Heart right ventricle (tissue), 16 donors: Measurements from ENCODE around the gene DCLK1. TPM values are rescaled to one million over a fixed set of nuclear protein-coding genes. Genes with fewer than 3 reads are reported as not detected.

Experiments used
- ATAC-seq, 8 donors: fragments of 200-7000 bp; cut with Tn5 transposase; one replicate each; pipeline ENCODE4 v1.9.1; 2020; ENCODE audit warnings: mild to moderate bottlenecking in 8 of 8, moderate library complexity in 8 of 8, moderate number of reproducible peaks in 1 of 8
- DNase-seq, 2 donors: peaks; one replicate each; pipeline ENCODE4 v3.0.0-alpha.2; 2020
- H3K27ac ChIP-seq, 10 donors: fragments of 200-600 bp; sonication (generic) in 2 of 10; one replicate each; pipeline versions ENCODE4 v1.5.0 to v1.8.0; 2020 to 2022; ENCODE audit warnings: mild to moderate bottlenecking in 3 of 10
- H3K27me3 ChIP-seq, 7 donors: fragments of 200-600 bp; one replicate each; pipeline ENCODE4 v1.8.0; 2021 to 2022; ENCODE audit warnings: mild to moderate bottlenecking in 2 of 7
- H3K36me3 ChIP-seq, 9 donors: fragments of 200-600 bp; sonication (generic) in 1 of 9; one replicate each; pipeline versions ENCODE4 v1.5.0 to v1.8.0; 2020 to 2022; ENCODE audit warnings: mild to moderate bottlenecking in 2 of 9
- H3K4me1 ChIP-seq, 9 donors: fragments of 200-600 bp; sonication (generic) in 1 of 9; one replicate each; pipeline versions ENCODE4 v1.5.0 to v1.8.0; 2020 to 2022; ENCODE audit warnings: mild to moderate bottlenecking in 4 of 9
- H3K4me3 ChIP-seq, 10 donors: fragments of 200-600 bp; sonication (generic) in 2 of 10; one replicate each; pipeline versions ENCODE4 v1.5.0 to v1.8.0; 2020 to 2022; ENCODE audit warnings: mild to moderate bottlenecking in 7 of 10, moderate library complexity in 2 of 10
- H3K9me3 ChIP-seq, 11 donors: fragments of 200-600 bp in 10 of 11; sonication (generic) in 2 of 11; one replicate each; pipeline versions ENCODE4 v1.5.0 to v1.8.0; 2013 to 2022; ENCODE audit warnings: mild to moderate bottlenecking in 2 of 11, control low read depth in 1 of 11, moderate library complexity in 1 of 11
- WGBS, 2 donors: extraction: QIAGEN DNeasy Blood & Tissue Kit; methylation state at CpG; one replicate each; pipeline ENCODE4 v1.1.7; 2013; ENCODE audit warnings: inconsistent platforms in 1 of 2; 5-methylcytosine and 5-hydroxymethylcytosine counted together
- intact Hi-C, 10 donors: fragments of 100-400 bp; cut with DNase I; formaldehyde crosslinking; loops; one replicate each; pipeline versions ENCODE4 v1.11.1 to v1.14.2; 2022
- polyA plus RNA-seq, 2 donors: library from polyadenylated mRNA; stranded (reverse); fragments of 200-250 nt; gene quantifications; one replicate each; pipeline ENCODE4 v1.2.3, GENCODE V29; 2013
- total RNA-seq, 10 donors: library from RNA; stranded (reverse); fragmentation: NEBNext Ultra II Directional in 3 of 10; extraction: Animal tissue kit (Norgen Biotek cat#: 25700) in 3 of 10; gene quantifications; one replicate each; pipeline versions ENCODE4 v1.2.1 to v1.2.4, GENCODE V29; 2021 to 2023
- TF ChIP-seq, protein P1 (sequence below), 9 donors: fragments of 200-600 bp; sonication (generic) in 2 of 9; IDR thresholded peaks; one replicate each; pipeline versions ENCODE4 v1.5.0 to v1.8.0; 2021 to 2022; ENCODE audit warnings: antibody characterized with exemption in 9 of 9, mild to moderate bottlenecking in 5 of 9, moderate library complexity in 1 of 9
- donor health status: Arrhythmogenic right ventricular cardiomyopathy.
- donor health status: ischemic (EF 13 %, LVEDD 7.1; RV severe dilation, severe dysfunction).
- donor health status: healthy with polysubstance abuse.
- donor health status: DM: no; HTN: yes; CAD: no.
- donor health status: DM: no; HTN: no; CAD: no.
- donor health status: ischemic (EF 25% LVEDD 6.9; RV normal size, moderate dysfunction).
- donor health status: ischemic (EF 25% LVEDD 5.7; RV mildly dilated, moderate dysfunction).
- donor health status: healthy.
- donor health status: DM: yes; HTN: yes; CAD: no.
- donor health status: Ischemic cardiomyopathy.
- donor health status: ischemic (EF 35%, LVEDD 5.7; RV mildly dilated, moderate dysfunction).
- donor health status: nonischemic (EF 11% LVEDD 7.7; RV severe dilation, severe dysfunction).
- donor health status: DM: yes; HTN: yes; CAD: no.
- donor health status: PGD.
- donor health status: ischemic (EF 29% LVEDD 5.4; RV normal size, mild dysfunction).
- donor health status: nonischemic (EF 23%, LVEDD 6.1; RV moderate dilation, normal function).

Gene DCLK1
- total and polyA plus RNA-seq, 12 donors, result 3.4 to 16.9 (median 9.1) TPM

DNA sequence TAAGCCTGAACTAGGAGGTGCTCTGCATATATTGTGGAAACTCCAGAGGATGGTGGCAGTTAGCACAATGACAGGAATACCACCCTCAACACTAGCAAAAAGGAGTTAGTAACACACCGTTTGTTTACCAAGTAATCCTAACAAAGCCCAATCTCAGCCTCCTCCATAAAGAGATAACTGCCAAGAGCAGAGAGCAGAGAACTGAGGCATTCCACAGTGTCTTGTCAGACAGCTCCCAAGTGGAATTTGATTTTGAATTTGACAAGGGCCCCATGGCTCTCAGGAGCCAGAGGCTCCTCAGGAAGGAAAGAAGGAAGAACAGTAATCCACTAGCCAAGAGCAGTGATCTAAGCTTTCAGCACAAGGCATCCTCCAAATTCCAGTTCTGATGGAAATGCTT, 298.6 kb downstream of the DCLK1 start:
- TF ChIP-seq, protein P1, sequence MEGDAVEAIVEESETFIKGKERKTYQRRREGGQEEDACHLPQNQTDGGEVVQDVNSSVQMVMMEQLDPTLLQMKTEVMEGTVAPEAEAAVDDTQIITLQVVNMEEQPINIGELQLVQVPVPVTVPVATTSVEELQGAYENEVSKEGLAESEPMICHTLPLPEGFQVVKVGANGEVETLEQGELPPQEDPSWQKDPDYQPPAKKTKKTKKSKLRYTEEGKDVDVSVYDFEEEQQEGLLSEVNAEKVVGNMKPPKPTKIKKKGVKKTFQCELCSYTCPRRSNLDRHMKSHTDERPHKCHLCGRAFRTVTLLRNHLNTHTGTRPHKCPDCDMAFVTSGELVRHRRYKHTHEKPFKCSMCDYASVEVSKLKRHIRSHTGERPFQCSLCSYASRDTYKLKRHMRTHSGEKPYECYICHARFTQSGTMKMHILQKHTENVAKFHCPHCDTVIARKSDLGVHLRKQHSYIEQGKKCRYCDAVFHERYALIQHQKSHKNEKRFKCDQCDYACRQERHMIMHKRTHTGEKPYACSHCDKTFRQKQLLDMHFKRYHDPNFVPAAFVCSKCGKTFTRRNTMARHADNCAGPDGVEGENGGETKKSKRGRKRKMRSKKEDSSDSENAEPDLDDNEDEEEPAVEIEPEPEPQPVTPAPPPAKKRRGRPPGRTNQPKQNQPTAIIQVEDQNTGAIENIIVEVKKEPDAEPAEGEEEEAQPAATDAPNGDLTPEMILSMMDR (IDR thresholded peaks at IDR 0.05), result no peak
- 86 to 93% methylated on average over 1 of the region's 1 CpG for WGBS, 2 donors
- no peak overlapping the region for H3K4me3 ChIP-seq
- intact Hi-C loops, result loop anchor here in 1 of 10 donors (10.0 kb wide), 1 partner anchor 122 kb away; no protein-coding TSS in a partner anchor
- no peaks in the 10 kb centered on the region for H3K9me3 ChIP-seq
- H3K36me3 ChIP-seq, result peaks cover 0 to 2% (median 0%) of the 10 kb centered on the region in 9 donors
- no peaks in the 10 kb centered on the region for H3K27me3 ChIP-seq
- DNase-seq (no peak), ATAC-seq (no peak)
- H3K4me1 ChIP-seq, result no peaks in the 10 kb centered on the region
- no peak overlapping the region for H3K27ac ChIP-seq

DNA sequence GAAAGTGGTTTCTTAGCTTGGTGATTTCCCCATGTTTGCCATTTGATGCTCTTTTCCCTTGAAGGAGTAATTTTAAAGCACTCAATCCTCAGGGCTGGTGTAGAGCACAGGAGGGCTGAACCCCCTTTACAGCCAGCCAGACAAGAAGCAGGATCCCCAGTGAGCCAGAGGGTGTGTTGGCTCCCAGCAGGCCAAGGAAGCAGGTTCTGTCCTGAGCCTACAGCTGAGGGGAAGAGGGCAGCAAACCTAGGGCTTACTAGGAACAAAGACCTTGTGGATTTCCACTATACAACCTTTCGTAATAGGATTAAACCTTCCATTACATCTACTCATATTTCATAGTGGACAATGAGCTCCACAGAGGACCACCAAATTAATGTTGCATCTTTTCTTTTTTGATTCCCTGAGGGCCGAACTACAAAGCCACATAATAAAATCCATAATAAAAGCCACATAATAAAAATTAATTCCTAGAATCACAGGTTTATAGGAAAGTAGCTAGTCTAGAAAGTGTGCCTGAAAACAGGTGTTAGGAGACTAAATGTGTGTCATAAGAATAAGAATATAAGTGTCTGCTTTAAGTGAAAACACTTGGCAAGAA, 300.2 kb downstream of the DCLK1 start:
- Histone ChIP-seq H3K27ac (no peak overlapping the region), H3K4me3 (no peak overlapping the region), H3K9me3 (no peaks in the 10 kb centered on the region), H3K27me3 (no peaks in the 10 kb centered on the region), H3K36me3 (peaks cover 0 to 13% (median 0%) of the 10 kb centered on the region in 9 donors), H3K4me1 (no peaks in the 10 kb centered on the region)
- intact Hi-C loops, result loop anchor here in 1 of 10 donors (10.0 kb wide), 1 partner anchor 124 kb away; no protein-coding TSS in a partner anchor
- ATAC-seq (no peak), DNase-seq (no peak)
- 95 to 100% methylated on average over 2 of the region's 2 CpGs for WGBS, 2 donors
- TF ChIP-seq, protein P1 (IDR thresholded peaks at IDR 0.05), result no peak

DNA sequence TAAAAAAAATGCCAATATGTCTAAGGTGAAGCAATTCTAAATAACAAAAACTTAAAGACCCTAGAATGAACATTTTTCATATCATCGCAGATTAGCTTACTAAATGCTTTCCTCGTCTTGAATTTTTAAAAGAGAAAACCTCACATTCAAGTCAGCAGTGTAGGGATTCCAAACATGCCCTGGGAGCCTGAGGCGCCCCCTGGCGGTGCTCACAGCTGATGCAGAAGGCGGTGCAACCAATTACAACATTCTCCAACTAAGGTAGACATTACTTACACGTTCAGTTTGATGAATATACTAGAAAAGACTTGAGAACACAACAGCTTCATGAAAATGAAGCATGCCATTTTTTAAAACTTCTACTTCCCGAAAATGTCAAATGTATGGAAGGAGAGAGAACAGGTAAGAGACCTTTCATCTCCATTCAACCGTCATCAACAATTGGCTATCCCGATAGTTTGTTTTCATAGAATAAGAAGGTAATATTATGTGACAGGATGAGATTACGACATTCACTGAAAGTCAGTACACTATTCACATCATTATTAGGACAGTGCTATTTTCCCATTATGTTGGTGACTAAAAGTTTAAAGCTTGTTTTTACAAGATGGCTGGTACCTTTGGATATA, 304.4 kb downstream of the DCLK1 start:
- ATAC-seq (no peak), DNase-seq (no peak)
- Histone ChIP-seq H3K36me3 (peaks cover 0 to 13% (median 0%) of the 10 kb centered on the region in 9 donors), H3K27ac (no peak overlapping the region), H3K4me3 (no peak overlapping the region), H3K27me3 (no peaks in the 10 kb centered on the region), H3K4me1 (no peaks in the 10 kb centered on the region), H3K9me3 (no peaks in the 10 kb centered on the region)
- WGBS, 2 donors, result 69 to 71% methylated on average over 10 of the region's 10 CpGs
- TF ChIP-seq, protein P1 (IDR thresholded peaks at IDR 0.05), result peak in 4 of 9 donors; percentile 16 to 34 (median 22)
- intact Hi-C loops, result no loop called here

DNA sequence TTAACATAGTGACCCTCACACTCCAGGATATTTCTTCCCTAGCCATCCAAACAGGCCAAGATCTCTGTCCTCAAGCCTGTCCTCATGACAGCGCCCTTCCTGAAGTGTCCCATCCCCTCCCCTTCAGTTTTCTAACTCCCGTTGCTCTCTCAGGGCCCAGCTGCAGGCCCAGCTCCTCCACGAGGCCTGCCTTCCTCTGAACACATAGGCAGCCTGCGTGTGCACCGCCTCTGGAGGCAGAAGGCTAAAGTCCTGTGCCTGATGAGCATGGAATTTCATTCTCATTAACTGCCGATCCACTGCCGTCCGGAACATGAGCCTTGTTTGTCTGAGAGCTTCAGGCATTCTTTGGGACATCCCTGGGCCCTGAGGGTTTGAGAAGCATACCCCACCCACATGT, 306.4 kb downstream of the DCLK1 start:
- DNase-seq, result no peak
- WGBS, 2 donors, result 90% methylated on average over 8 of the region's 8 CpGs

More for the DNA sequence above, 306.4 kb downstream of the DCLK1 start:
- TF ChIP-seq, protein P1 (IDR thresholded peaks at IDR 0.05), result no peak
- ATAC-seq, result no peak
- intact Hi-C loops, result no loop called here
- no peaks in the 10 kb centered on the region for H3K9me3 ChIP-seq
- H3K4me1 ChIP-seq, result peaks cover 0 to 6% (median 0%) of the 10 kb centered on the region in 9 donors
- H3K4me3 ChIP-seq, result no peak overlapping the region
- peaks cover 0 to 13% (median 0%) of the 10 kb centered on the region in 9 donors for H3K36me3 ChIP-seq
- no peak overlapping the region for H3K27ac ChIP-seq
- no peaks in the 10 kb centered on the region for H3K27me3 ChIP-seq
